Measurements from ENCODE around the gene MTCP1. TPM values are rescaled to one million over a fixed set of nuclear protein-coding genes. Genes with fewer than 3 reads are reported as not detected.

The MTCP1 gene
- total and polyA plus RNA-seq, 9 of the 15 experiments (the other 6 are each of a cell fraction or from before 2014, with no cell fraction given) = 12.7 to 28.0 (median 22.9) TPM

DNA sequence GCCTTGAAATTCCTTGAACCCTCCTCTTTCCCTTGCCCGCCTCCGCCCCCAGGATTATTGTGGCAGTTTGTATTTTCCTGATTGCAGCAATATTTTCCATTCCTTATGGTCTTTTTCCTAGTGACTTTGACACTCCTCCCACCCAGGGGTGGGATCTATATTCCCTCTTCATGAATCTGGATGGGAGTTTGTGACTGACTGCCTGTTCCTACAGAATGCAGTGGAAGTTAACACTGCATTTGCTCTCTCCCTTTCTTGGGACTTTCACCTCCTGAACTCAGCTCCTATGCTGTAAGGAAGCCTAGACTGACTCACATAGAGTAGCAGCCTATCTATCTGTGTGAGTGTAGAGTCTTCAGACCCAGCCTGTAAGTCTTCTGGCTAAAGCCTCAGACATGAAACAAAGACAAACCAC, 42.1 kb downstream of the MTCP1 start:
- FAIRE-seq (peak; percentile 49), ATAC-seq (peak; percentile 17), DNase-seq (ENCODE audit: extremely low read depth in 1 of 4, low spot score in 3 of 4) (peak in 1 of 4 experiments; percentile 48)
- CTCF ChIA-PET (ENCODE audit: low intra/inter-chr PET ratio) = interaction anchor here (0.6 kb wide), 1 partner anchor 14 kb away, joined by 5 read pairs; no protein-coding TSS in a partner anchor
- Histone ChIP-seq H3K9ac (ENCODE audit: insufficient read depth in 1 of 2, low read depth in 2 of 2, low read length in 2 of 2) (peak overlapping the region; percentile 1 to 97; a peak in 3 of 4 replicates), H3K27ac (ENCODE audit: extremely low read depth, low read depth, low read length) (peak overlapping the region; percentile 95), H3K27me3 (ENCODE audit: control insufficient read depth in 2 of 2, insufficient read depth in 2 of 2, low read length in 2 of 2) (no peaks in the 10 kb centered on the region), H3K36me3 (ENCODE audit: control insufficient read depth, insufficient read depth, low read length) (peaks cover 6% of the 10 kb centered on the region; the same call in 2 of the 3 replicates), H3K9me1 (ENCODE audit: control insufficient read depth, insufficient read depth, low read length) (no peaks in the 10 kb centered on the region), H3K4me1 (replicated peaks in 1 of 2; ENCODE audit: control insufficient read depth in 2 of 2, insufficient read depth in 2 of 2, low read length in 2 of 2) (peaks cover 6 to 12% of the 10 kb centered on the region in 2 experiments), H3K4me2 (ENCODE audit: insufficient read depth, low read length) (peak overlapping the region; percentile 82), H2AFZ (ENCODE audit: low read depth, low read length) (no peak overlapping the region), H3K79me2 (ENCODE audit: control insufficient read depth, insufficient read depth, low read length) (peaks cover 65% of the 10 kb centered on the region), H3K9me3 (replicated peaks; ENCODE audit: control insufficient read depth, insufficient read depth, low read depth, low read length) (no peaks in the 10 kb centered on the region), H3K4me3 (peak overlapping the region; percentile 51), H4K20me1 (replicated peaks; ENCODE audit: control insufficient read depth, insufficient read depth, low read length) (no peaks in the 10 kb centered on the region)
- TF ChIP-seq TAL1 (IDR thresholded peaks at IDR 0.05) = no peak
- no peak for TF ChIP-seq KDM2B (CRISPR knock-in tag; IDR thresholded peaks at IDR 0.05)
- no peak for TF ChIP-seq PML (IDR thresholded peaks at IDR 0.05; ENCODE audit: low read length)
- TF ChIP-seq ZNF668 (CRISPR knock-in tag; IDR thresholded peaks at IDR 0.05) = no peak
- TF ChIP-seq ZNF133 (CRISPR knock-in tag; IDR thresholded peaks at IDR 0.05) = no peak
- TF ChIP-seq, protein P1, sequence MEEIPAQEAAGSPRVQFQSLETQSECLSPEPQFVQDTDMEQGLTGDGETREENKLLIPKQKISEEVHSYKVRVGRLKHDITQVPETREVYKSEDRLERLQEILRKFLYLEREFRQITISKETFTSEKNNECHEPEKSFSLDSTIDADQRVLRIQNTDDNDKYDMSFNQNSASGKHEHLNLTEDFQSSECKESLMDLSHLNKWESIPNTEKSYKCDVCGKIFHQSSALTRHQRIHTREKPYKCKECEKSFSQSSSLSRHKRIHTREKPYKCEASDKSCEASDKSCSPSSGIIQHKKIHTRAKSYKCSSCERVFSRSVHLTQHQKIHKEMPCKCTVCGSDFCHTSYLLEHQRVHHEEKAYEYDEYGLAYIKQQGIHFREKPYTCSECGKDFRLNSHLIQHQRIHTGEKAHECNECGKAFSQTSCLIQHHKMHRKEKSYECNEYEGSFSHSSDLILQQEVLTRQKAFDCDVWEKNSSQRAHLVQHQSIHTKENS (CRISPR knock-in tag; IDR thresholded peaks at IDR 0.05) = no peak
- intact Hi-C loops (cut with micrococcal nuclease) (no loop called here), in situ Hi-C loops (cut with MboI) (no loop called here)
- WGBS (ENCODE audit: insufficient coverage, low coverage, missing lambda C conversion rate) = 54% methylated on average over 2 of the region's 2 CpGs
- no TSS peak for BruUV-seq (replicated peaks)
- POLR2A ChIA-PET = interaction anchor here (0.6 to 1.1 kb wide), 3 partner anchors 18 to 658 kb away, joined by 3 to 4 read pairs (median 3); no protein-coding TSS in a partner anchor
